ENCODE data around the gene MAP3K4. TPM values are rescaled to one million over a fixed set of nuclear protein-coding genes. Genes with fewer than 3 reads are reported as not detected.

The MAP3K4 gene
- total RNA-seq, 1 experiment from 2014 or later, result 54.3 TPM

GRCh38 chr6:161048641-161049040 lies 57.1 kb downstream of the MAP3K4 start:
- Histone ChIP-seq H3K14ac (ENCODE audit: insufficient read depth, low read length) (no peak overlapping the region), H2BK15ac (ENCODE audit: low read depth, low read length) (no peak overlapping the region), H3K27ac (ENCODE audit: insufficient read length, low read depth, low read length) (no peak overlapping the region), H3K18ac (ENCODE audit: insufficient read length, low read depth, low read length) (no peak overlapping the region), H4K8ac (replicated peaks; ENCODE audit: insufficient read length, low read depth, low read length) (no peak overlapping the region), H2BK12ac (ENCODE audit: insufficient read length, low read depth, low read length) (no peak overlapping the region), H2BK5ac (ENCODE audit: insufficient read length, low read length) (no peak overlapping the region), H3K23ac (ENCODE audit: insufficient read length, low read depth, low read length) (no peak overlapping the region), H2AFZ (ENCODE audit: low read length) (no peak overlapping the region), H3T11ph (ENCODE audit: low read length) (no peak overlapping the region), H3K27me3 (ENCODE audit: insufficient read depth, low read length) (no peaks in the 10 kb centered on the region), H3K23me2 (ENCODE audit: insufficient read length, low read depth, low read length, poor library complexity, severe bottlenecking) (no peaks in the 10 kb centered on the region), H3K9ac (ENCODE audit: extremely low read depth, insufficient read length, low read length) (no peak overlapping the region), H3K9me3 (ENCODE audit: control insufficient read depth, low read depth, low read length) (no peaks in the 10 kb centered on the region), H4K5ac (ENCODE audit: insufficient read length, low read depth, low read length) (no peak overlapping the region), H4K20me1 (ENCODE audit: control insufficient read depth, insufficient read depth, insufficient read length) (no peaks in the 10 kb centered on the region), H3K79me2 (ENCODE audit: insufficient read depth, low read length) (no peaks in the 10 kb centered on the region), H4K91ac (ENCODE audit: insufficient read length, low read depth, low read length) (no peak overlapping the region), H3K56ac (ENCODE audit: insufficient read length, low read depth, low read length) (no peak overlapping the region), H3K4me2 (ENCODE audit: insufficient read depth, insufficient read length, low read length) (no peak overlapping the region), H2AK5ac (ENCODE audit: insufficient read length, low read length) (no peak overlapping the region), H3K79me1 (ENCODE audit: insufficient read depth, low read depth, low read length, poor library complexity, severe bottlenecking) (no peaks in the 10 kb centered on the region), H3K4me1 (ENCODE audit: insufficient read depth, low read length) (no peaks in the 10 kb centered on the region), H2BK120ac (ENCODE audit: low read depth, low read length, poor library complexity, severe bottlenecking) (no peak overlapping the region), H3K4ac (ENCODE audit: low read depth, low read length) (no peak overlapping the region), H2BK20ac (ENCODE audit: low read depth, low read length, poor library complexity, severe bottlenecking) (no peak overlapping the region)
- H3K27ac Mint-ChIP-seq, result no peak overlapping the region
- no CpG with 5 or more reads among the region's 7 CpGs for WGBS (ENCODE audit: extremely low coverage, insufficient read length, low lambda C conversion rate)
- TF ChIP-seq, protein P1, sequence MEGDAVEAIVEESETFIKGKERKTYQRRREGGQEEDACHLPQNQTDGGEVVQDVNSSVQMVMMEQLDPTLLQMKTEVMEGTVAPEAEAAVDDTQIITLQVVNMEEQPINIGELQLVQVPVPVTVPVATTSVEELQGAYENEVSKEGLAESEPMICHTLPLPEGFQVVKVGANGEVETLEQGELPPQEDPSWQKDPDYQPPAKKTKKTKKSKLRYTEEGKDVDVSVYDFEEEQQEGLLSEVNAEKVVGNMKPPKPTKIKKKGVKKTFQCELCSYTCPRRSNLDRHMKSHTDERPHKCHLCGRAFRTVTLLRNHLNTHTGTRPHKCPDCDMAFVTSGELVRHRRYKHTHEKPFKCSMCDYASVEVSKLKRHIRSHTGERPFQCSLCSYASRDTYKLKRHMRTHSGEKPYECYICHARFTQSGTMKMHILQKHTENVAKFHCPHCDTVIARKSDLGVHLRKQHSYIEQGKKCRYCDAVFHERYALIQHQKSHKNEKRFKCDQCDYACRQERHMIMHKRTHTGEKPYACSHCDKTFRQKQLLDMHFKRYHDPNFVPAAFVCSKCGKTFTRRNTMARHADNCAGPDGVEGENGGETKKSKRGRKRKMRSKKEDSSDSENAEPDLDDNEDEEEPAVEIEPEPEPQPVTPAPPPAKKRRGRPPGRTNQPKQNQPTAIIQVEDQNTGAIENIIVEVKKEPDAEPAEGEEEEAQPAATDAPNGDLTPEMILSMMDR (conservative IDR thresholded peaks at IDR 0.05), result no peak
- no peaks in the 10 kb centered on the region for H3K9me3 Mint-ChIP-seq
- no peaks in the 10 kb centered on the region for H3K4me1 Mint-ChIP-seq
- H3K36me3 Mint-ChIP-seq (ENCODE audit: insufficient read depth in 1 of 3, low read depth in 3 of 3), result peaks cover 10 to 17% (median 16%) of the 10 kb centered on the region in 3 experiments; a peak in 5 of 7 replicates
- DNase-seq, result no peak
- H3K27me3 Mint-ChIP-seq (ENCODE audit: low read depth), result no peaks in the 10 kb centered on the region
- no peak overlapping the region for H3K4me3 Mint-ChIP-seq
